ENCODE results near the gene ZNF860. TPM values are rescaled to one million over a fixed set of nuclear protein-coding genes. Genes with fewer than 3 reads are reported as not detected.

Gene ZNF860
- total RNA-seq, 2 experiments from 2014 or later = 20.3 to 22.2 TPM

DNA sequence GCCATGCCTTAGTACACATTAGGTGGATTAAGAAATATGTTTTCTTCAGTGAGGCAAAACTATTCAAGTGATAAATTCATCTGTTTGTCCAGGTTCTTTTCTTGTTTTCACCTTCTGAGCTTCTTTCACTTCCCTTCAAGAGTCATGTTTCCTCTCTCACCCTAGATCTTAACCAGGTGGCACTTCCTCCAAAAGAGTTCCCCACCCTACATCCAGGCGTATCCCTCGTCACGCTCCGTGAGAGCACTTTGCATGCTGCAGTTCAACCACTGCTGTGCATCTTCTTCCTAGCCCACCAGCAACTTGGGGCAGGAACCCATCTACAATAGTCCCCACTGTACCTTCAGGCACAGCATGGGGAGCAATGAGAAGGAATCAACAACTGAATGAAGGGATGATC lies 29.3 kb upstream of the ZNF860 start:
- Histone ChIP-seq H3K4me1 (ENCODE audit: insufficient read depth, low read length, poor library complexity, severe bottlenecking) (peaks cover 87% of the 10 kb centered on the region), H3K27ac (ENCODE audit: low read depth, low read length, poor library complexity, severe bottlenecking) (peak overlapping the region; percentile 100), H2AFZ (ENCODE audit: low read length) (no peak overlapping the region), H3K4me3 (ENCODE audit: low read depth, low read length, poor library complexity, severe bottlenecking) (peak overlapping the region; percentile 57), H3K79me2 (ENCODE audit: insufficient read depth, low read depth, low read length) (peaks cover 84% of the 10 kb centered on the region), H3K9me3 (ENCODE audit: low read length) (peaks cover 41% of the 10 kb centered on the region), H4K20me1 (ENCODE audit: insufficient read depth, low read length) (no peaks in the 10 kb centered on the region), H3K4me2 (ENCODE audit: low read length) (peak overlapping the region; percentile 88), H3K36me3 (ENCODE audit: insufficient read depth, low read length) (peaks cover 57% of the 10 kb centered on the region), H3K9me2 (ENCODE audit: insufficient read depth, low read length) (no peaks in the 10 kb centered on the region)
- ChIA-PET CTCF (ENCODE audit: unreplicated experiment) (interaction anchor here (1.3 to 1.4 kb wide), 2 partner anchors 9 to 15 kb away, joined by 4 to 5 read pairs; no protein-coding TSS in a partner anchor), POLR2A (interaction anchor here (0.8 to 3.8 kb wide), 22 partner anchors 8 to 94 kb away, joined by 3 to 37 read pairs (median 8); no protein-coding TSS in a partner anchor)
- DNase-seq (ENCODE audit: low spot score) = peak; percentile 99
- TF ChIP-seq EZH2phosphoT487 (IDR thresholded peaks at IDR 0.05; ENCODE audit: borderline replicate concordance, low read depth, low read length) = no peak
- TF ChIP-seq, protein P1, sequence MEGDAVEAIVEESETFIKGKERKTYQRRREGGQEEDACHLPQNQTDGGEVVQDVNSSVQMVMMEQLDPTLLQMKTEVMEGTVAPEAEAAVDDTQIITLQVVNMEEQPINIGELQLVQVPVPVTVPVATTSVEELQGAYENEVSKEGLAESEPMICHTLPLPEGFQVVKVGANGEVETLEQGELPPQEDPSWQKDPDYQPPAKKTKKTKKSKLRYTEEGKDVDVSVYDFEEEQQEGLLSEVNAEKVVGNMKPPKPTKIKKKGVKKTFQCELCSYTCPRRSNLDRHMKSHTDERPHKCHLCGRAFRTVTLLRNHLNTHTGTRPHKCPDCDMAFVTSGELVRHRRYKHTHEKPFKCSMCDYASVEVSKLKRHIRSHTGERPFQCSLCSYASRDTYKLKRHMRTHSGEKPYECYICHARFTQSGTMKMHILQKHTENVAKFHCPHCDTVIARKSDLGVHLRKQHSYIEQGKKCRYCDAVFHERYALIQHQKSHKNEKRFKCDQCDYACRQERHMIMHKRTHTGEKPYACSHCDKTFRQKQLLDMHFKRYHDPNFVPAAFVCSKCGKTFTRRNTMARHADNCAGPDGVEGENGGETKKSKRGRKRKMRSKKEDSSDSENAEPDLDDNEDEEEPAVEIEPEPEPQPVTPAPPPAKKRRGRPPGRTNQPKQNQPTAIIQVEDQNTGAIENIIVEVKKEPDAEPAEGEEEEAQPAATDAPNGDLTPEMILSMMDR (conservative IDR thresholded peaks at IDR 0.05; ENCODE audit: low read length) = no peak
- intact Hi-C loops (cut with micrococcal nuclease; ENCODE audit: unreplicated experiment) = loop anchor here (1.0 to 10.0 kb wide), 7 partner anchors 22 to 1307 kb away; partner anchors contain the start of gene STT3B
- BruUV-seq (replicated peaks) = no TSS peak

DNA sequence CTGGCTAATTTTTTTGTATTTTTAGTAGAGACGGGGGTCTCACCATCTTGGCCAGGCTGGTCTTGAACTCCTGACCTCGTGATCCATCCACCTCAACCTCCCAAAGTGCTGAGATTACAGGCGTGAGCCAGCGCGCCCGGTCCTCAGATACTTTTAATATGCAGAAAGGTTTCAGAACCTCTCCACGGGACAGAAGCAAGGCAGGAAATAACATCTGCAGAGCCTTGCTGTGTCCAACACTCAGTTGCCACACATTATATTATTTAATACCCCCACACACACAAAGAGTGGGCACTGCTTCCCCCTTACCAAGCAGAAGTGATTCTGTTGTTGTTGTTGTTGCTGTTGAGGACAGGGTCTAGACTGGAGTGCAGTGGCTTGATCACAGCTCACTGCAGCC lies 28.5 kb upstream of the ZNF860 start:
- H3K36me3 ChIP-seq (ENCODE audit: insufficient read depth, low read length) = peaks cover 66% of the 10 kb centered on the region
- H2AFZ ChIP-seq (ENCODE audit: low read length) = no peak overlapping the region
- H4K20me1 ChIP-seq (ENCODE audit: insufficient read depth, low read length) = no peaks in the 10 kb centered on the region
- peaks cover 87% of the 10 kb centered on the region for H3K4me1 ChIP-seq (ENCODE audit: insufficient read depth, low read length, poor library complexity, severe bottlenecking)
- peak overlapping the region; percentile 100 for H3K27ac ChIP-seq (ENCODE audit: low read depth, low read length, poor library complexity, severe bottlenecking)
- no peaks in the 10 kb centered on the region for H3K9me2 ChIP-seq (ENCODE audit: insufficient read depth, low read length)
- TF ChIP-seq, protein P1 (conservative IDR thresholded peaks at IDR 0.05; ENCODE audit: low read length) = no peak
- no peak for TF ChIP-seq EZH2phosphoT487 (IDR thresholded peaks at IDR 0.05; ENCODE audit: borderline replicate concordance, low read depth, low read length)
- peak overlapping the region; percentile 53 for H3K4me3 ChIP-seq (ENCODE audit: low read depth, low read length, poor library complexity, severe bottlenecking)
- peak overlapping the region; percentile 88 for H3K4me2 ChIP-seq (ENCODE audit: low read length)
- BruUV-seq (replicated peaks) = no TSS peak
- intact Hi-C loops (cut with micrococcal nuclease; ENCODE audit: unreplicated experiment) = loop anchor here (1.0 to 10.0 kb wide), 8 partner anchors 17 to 1308 kb away; partner anchors contain the start of genes OSBPL10, STT3B and ZNF860
- peak; percentile 95 for DNase-seq (ENCODE audit: low spot score)
- H3K9me3 ChIP-seq (ENCODE audit: low read length) = peaks cover 41% of the 10 kb centered on the region
- ChIA-PET POLR2A (interaction anchor here (0.6 to 5.7 kb wide), 16 partner anchors 8 to 472 kb away, joined by 3 to 57 read pairs (median 5); partner anchors contain the start of genes OSBPL10 and ZNF860), CTCF (ENCODE audit: unreplicated experiment) (no interaction called here)
- peaks cover 84% of the 10 kb centered on the region for H3K79me2 ChIP-seq (ENCODE audit: insufficient read depth, low read depth, low read length)

DNA sequence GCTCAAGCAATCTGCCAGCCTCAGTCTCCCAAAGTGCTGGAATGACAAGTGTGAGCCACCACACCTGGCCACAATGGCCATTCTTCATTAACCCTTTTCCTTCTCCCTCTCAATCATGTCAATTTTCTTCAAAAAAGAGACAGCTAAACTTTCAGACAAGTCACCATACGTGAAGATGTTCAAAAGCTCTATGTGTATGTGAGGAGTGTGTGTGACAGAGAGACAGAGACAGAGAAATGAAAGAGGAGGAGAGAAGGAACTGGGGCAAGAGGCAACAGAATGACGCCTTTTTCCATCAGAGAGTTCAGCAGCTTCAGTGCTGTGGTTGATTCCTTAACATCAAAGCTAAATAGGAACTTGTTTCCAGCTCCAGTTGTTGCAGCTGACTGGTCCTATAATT lies 27.9 kb upstream of the ZNF860 start:
- no peak overlapping the region for H2AFZ ChIP-seq (ENCODE audit: low read length)
- DNase-seq (ENCODE audit: low spot score) = peak; percentile 43
- no peak for TF ChIP-seq EZH2phosphoT487 (IDR thresholded peaks at IDR 0.05; ENCODE audit: borderline replicate concordance, low read depth, low read length)
- TF ChIP-seq, protein P1 (conservative IDR thresholded peaks at IDR 0.05; ENCODE audit: low read length) = no peak
- no peaks in the 10 kb centered on the region for H4K20me1 ChIP-seq (ENCODE audit: insufficient read depth, low read length)
- peak overlapping the region; percentile 100 for H3K27ac ChIP-seq (ENCODE audit: low read depth, low read length, poor library complexity, severe bottlenecking)
- H3K4me1 ChIP-seq (ENCODE audit: insufficient read depth, low read length, poor library complexity, severe bottlenecking) = peaks cover 87% of the 10 kb centered on the region
- no TSS peak for BruUV-seq (replicated peaks)
- intact Hi-C loops (cut with micrococcal nuclease; ENCODE audit: unreplicated experiment) = loop anchor here (1.0 to 10.0 kb wide), 8 partner anchors 17 to 1309 kb away; partner anchors contain the start of genes OSBPL10, STT3B and ZNF860
- CTCF ChIA-PET (ENCODE audit: unreplicated experiment) = no interaction called here
- H3K9me2 ChIP-seq (ENCODE audit: insufficient read depth, low read length) = no peaks in the 10 kb centered on the region
- H3K79me2 ChIP-seq (ENCODE audit: insufficient read depth, low read depth, low read length) = peaks cover 84% of the 10 kb centered on the region
- H3K9me3 ChIP-seq (ENCODE audit: low read length) = peaks cover 41% of the 10 kb centered on the region
- peaks cover 72% of the 10 kb centered on the region for H3K36me3 ChIP-seq (ENCODE audit: insufficient read depth, low read length)
- H3K4me3 ChIP-seq (ENCODE audit: low read depth, low read length, poor library complexity, severe bottlenecking) = peak overlapping the region; percentile 23
- POLR2A ChIA-PET = interaction anchor here (0.8 to 5.7 kb wide), 14 partner anchors 8 to 78 kb away, joined by 3 to 57 read pairs (median 5); partner anchors contain the start of genes OSBPL10 and ZNF860
- H3K4me2 ChIP-seq (ENCODE audit: low read length) = peak overlapping the region; percentile 50

Measured in OCI-LY7 (cell line).